IMR-90 (cell line): ENCODE results near the gene ZNF653. TPM values are rescaled to one million over a fixed set of nuclear protein-coding genes. Genes with fewer than 3 reads are reported as not detected.
A peak's percentile ranks its signal among the peaks of the same experiment; 100 is the strongest.

ENCODE experiments used
- ATAC-seq: fragments of 200-7000 bp; cut with Tn5 transposase; 2 replicates; pipeline ENCODE4 v1.9.1; 2020; ENCODE audit warnings: low read depth, mild to moderate bottlenecking, moderate library complexity
- BruUV-seq: library from RNA; stranded (reverse); fragments of 400-500 nt; replicated peaks from 2 replicates; lab custom pipeline; 2021; lab: Mats Ljungman, UMichigan
- CTCF ChIA-PET: fragments of 300-600 bp; formaldehyde crosslinking; extraction: SDS; loops from one replicate; lab custom pipeline; 2021; ENCODE audit warnings: antibody characterized with exemption; lab: Yijun Ruan, JAX
- POLR2A ChIA-PET: fragments of 300-600 bp; sonication (Branson Sonifier 250); formaldehyde crosslinking; loops from one replicate; lab custom pipeline; 2022; ENCODE audit warnings: antibody characterized with exemption; ENCODE audit not compliant: unreplicated experiment; lab: Charles Lee
- DNase-seq: peaks from one replicate; pipeline ENCODE4 v3.0.0; 2013
- H2AFZ ChIP-seq: replicated peaks from 2 replicates; pipeline ENCODE3; 2013; ENCODE audit warnings: low read length, mild to moderate bottlenecking; ENCODE audit not compliant: poor library complexity
- H2AK5ac ChIP-seq: 2 replicates; pipeline ENCODE4 v1.6.1; 2013; ENCODE audit warnings: low read depth, low read length, inconsistent platforms
- H2AK9ac ChIP-seq: replicated peaks from 2 replicates; pipeline ENCODE3; 2013; ENCODE audit warnings: mild to moderate bottlenecking, low read depth, low read length, moderate library complexity; ENCODE audit not compliant: poor library complexity
- H2BK120ac ChIP-seq: 2 replicates; pipeline ENCODE4 v1.6.1; 2013; ENCODE audit warnings: low read depth, low read length, inconsistent platforms
- H2BK15ac ChIP-seq: 3 replicates; pipeline ENCODE4 v1.6.1; 2013; ENCODE audit warnings: low read depth, low read length, inconsistent platforms
- H2BK20ac ChIP-seq: 2 replicates; pipeline ENCODE4 v1.6.1; 2013; ENCODE audit warnings: low read depth, mild to moderate bottlenecking, inconsistent platforms, low read length, moderate library complexity
- H2BK5ac ChIP-seq: 2 replicates; pipeline ENCODE4 v1.6.1; 2013; ENCODE audit warnings: mild to moderate bottlenecking, low read depth, low read length, inconsistent platforms; ENCODE audit not compliant: poor library complexity, severe bottlenecking
- H3K14ac ChIP-seq: replicated peaks from 2 replicates; pipeline ENCODE4 v1.6.1; 2013; ENCODE audit warnings: low read depth, low read length, inconsistent platforms
- H3K18ac ChIP-seq: 2 replicates; pipeline ENCODE4 v1.6.1; 2013; ENCODE audit warnings: low read depth, low read length, control low read depth
- H3K23ac ChIP-seq: 2 replicates; pipeline ENCODE4 v1.6.1; 2013; ENCODE audit warnings: low read depth, low read length, inconsistent platforms
- H3K27ac ChIP-seq: 2 replicates; pipeline ENCODE4 v1.5.1; 2013; ENCODE audit warnings: mild to moderate bottlenecking, control low read depth, low read length; ENCODE audit not compliant: insufficient read depth
- H3K27me3 ChIP-seq: 2 replicates; pipeline ENCODE4 v1.6.1; 2013; ENCODE audit warnings: low read length; ENCODE audit not compliant: control insufficient read depth, insufficient read depth
- H3K36me3 ChIP-seq: 2 replicates; pipeline ENCODE4 v1.6.1; 2013; ENCODE audit warnings: low read length, mixed read lengths; ENCODE audit not compliant: control insufficient read depth, insufficient read depth
- H3K4ac ChIP-seq: 2 replicates; pipeline ENCODE4 v1.6.1; 2013; ENCODE audit warnings: low read depth, low read length, inconsistent platforms
- H3K4me1 ChIP-seq: 2 replicates; pipeline ENCODE4 v1.6.1; 2013; ENCODE audit warnings: low read length, mixed read lengths; ENCODE audit not compliant: control insufficient read depth, insufficient read depth
- H3K4me2 ChIP-seq: 2 replicates; pipeline ENCODE4 v1.6.1; 2013; ENCODE audit warnings: low read depth, mild to moderate bottlenecking, control low read depth, low read length, moderate library complexity
- H3K4me3 ChIP-seq: 2 replicates; pipeline ENCODE4 v1.5.1; 2013; ENCODE audit warnings: low read depth, mild to moderate bottlenecking, control low read depth, low read length, moderate library complexity; ENCODE audit not compliant: insufficient read depth
- H3K56ac ChIP-seq: 2 replicates; pipeline ENCODE4 v1.6.1; 2013; ENCODE audit warnings: low read length, inconsistent platforms; ENCODE audit not compliant: insufficient read depth; ENCODE audit errors: extremely low read depth
- H3K79me1 ChIP-seq, 2 experiments: 2 replicates each; pipeline ENCODE4 v1.6.1; 2013; ENCODE audit warnings: low read length in 2 of 2, inconsistent platforms in 1 of 2, low read depth in 1 of 2
- H3K9ac ChIP-seq: 2 replicates; pipeline ENCODE4 v1.6.1; 2013; ENCODE audit warnings: low read depth, low read length, control low read depth
- H3K9me1 ChIP-seq: 2 replicates; pipeline ENCODE4 v1.6.1; 2013; ENCODE audit warnings: low read length, inconsistent platforms; ENCODE audit not compliant: insufficient read depth
- H3K9me3 ChIP-seq: 2 replicates; pipeline ENCODE4 v1.6.1; 2013; ENCODE audit warnings: low read length; ENCODE audit not compliant: control insufficient read depth, insufficient read depth
- H4K20me1 ChIP-seq: 2 replicates; pipeline ENCODE4 v1.6.1; 2013; ENCODE audit warnings: low read length, inconsistent platforms; ENCODE audit not compliant: insufficient read depth
- H4K5ac ChIP-seq: 2 replicates; pipeline ENCODE4 v1.6.1; 2013; ENCODE audit warnings: mild to moderate bottlenecking, low read depth, low read length, control low read depth
- H4K8ac ChIP-seq, 2 experiments: 2 replicates each; pipeline ENCODE4 v1.6.1; 2013; ENCODE audit warnings: low read depth in 2 of 2, low read length in 2 of 2, control low read depth in 1 of 2, inconsistent platforms in 1 of 2
- H4K91ac ChIP-seq: 2 replicates; pipeline ENCODE4 v1.6.1; 2013; ENCODE audit warnings: low read depth, low read length, inconsistent platforms; ENCODE audit not compliant: insufficient read depth
- BHLHE40 ChIP-seq: fragments of 150-350 bp; IDR thresholded peaks from 2 replicates; pipeline ENCODE4 v1.6.1; 2016; ENCODE audit warnings: mild to moderate bottlenecking, low read depth, low read length
- CEBPB ChIP-seq: IDR thresholded peaks from 2 replicates; pipeline ENCODE4 v1.6.1; 2012; ENCODE audit warnings: low read depth, low read length, improper control_type of control experiment
- CTCF ChIP-seq: conservative IDR thresholded peaks from 2 replicates; pipeline ENCODE4 v1.5.1; 2012; ENCODE audit warnings: mild to moderate bottlenecking, low read depth, low read length, improper control_type of control experiment
- FOS ChIP-seq: fragments of 150-350 bp; IDR thresholded peaks from 2 replicates; pipeline ENCODE4 v1.6.1; 2016; ENCODE audit warnings: low read depth, low read length
- MAFK ChIP-seq: IDR thresholded peaks from 2 replicates; pipeline ENCODE4 v1.6.1; 2012; ENCODE audit warnings: low read depth, low read length, improper control_type of control experiment
- MAZ ChIP-seq: IDR thresholded peaks from 2 replicates; pipeline ENCODE4 v1.6.1; 2012; ENCODE audit warnings: low read depth, mild to moderate bottlenecking, low read length, improper control_type of control experiment, moderate library complexity, borderline replicate concordance
- MXI1 ChIP-seq: IDR thresholded peaks from 2 replicates; pipeline ENCODE4 v1.6.1; 2012; ENCODE audit warnings: low read depth, mild to moderate bottlenecking, low read length, moderate library complexity, borderline replicate concordance
- POLR2A ChIP-seq: IDR thresholded peaks from 2 replicates; pipeline ENCODE4 v1.6.1; 2012; ENCODE audit warnings: mild to moderate bottlenecking, low read depth, low read length
- RAD21 ChIP-seq: IDR thresholded peaks from 2 replicates; pipeline ENCODE4 v1.6.1; 2012; ENCODE audit warnings: low read length, improper control_type of control experiment
- RCOR1 ChIP-seq: IDR thresholded peaks from 2 replicates; pipeline ENCODE4 v1.6.1; 2012; ENCODE audit warnings: mild to moderate bottlenecking, low read length, improper control_type of control experiment; ENCODE audit not compliant: insufficient replicate concordance
- SMC3 ChIP-seq: fragments of 150-350 bp; IDR thresholded peaks from 2 replicates; pipeline ENCODE4 v1.6.1; 2016; ENCODE audit warnings: low read depth, mild to moderate bottlenecking, antibody characterized with exemption, low read length, moderate library complexity
- WGBS, 2 experiments: methylation state at CpG; one replicate each; pipeline versions ENCODE4 v1.1.5 to v1.1.7; 2013; ENCODE audit warnings: missing lambda C conversion rate in 2 of 2; ENCODE audit not compliant: insufficient read length in 1 of 2; ENCODE audit errors: extremely low coverage in 2 of 2; 5-methylcytosine and 5-hydroxymethylcytosine counted together
- dilution Hi-C: fragments of 300-500 bp; cut with HindIII; formaldehyde crosslinking; loops from one replicate; pipeline ENCODE4 v1.14.3; 2018; ENCODE audit warnings: low sequenced_read_pairs; ENCODE audit not compliant: unreplicated experiment
- in situ Hi-C: fragments of 300-500 bp; cut with MboI; formaldehyde crosslinking; loops from 3 replicates; pipeline ENCODE4 v1.14.3; 2019; ENCODE audit warnings: low sequenced_read_pairs, inconsistent platforms, mixed read lengths
- intact Hi-C: fragments of 100-400 bp; cut with micrococcal nuclease; formaldehyde crosslinking; loops from 2 replicates; pipeline ENCODE4 v1.10.0; 2022
- polyA plus RNA-seq, 3 experiments: library from polyadenylated mRNA; depleted of rRNA; stranded (reverse); fragments of >200 nt; gene quantifications; 2 replicates each; pipeline ENCODE4 v1.2.3, GENCODE V29; 2012; ENCODE audit warnings: low replicate concordance in 1 of 3
- total RNA-seq: library from RNA; depleted of rRNA; stranded (reverse); fragments of >200 nt; gene quantifications from 2 replicates; pipeline ENCODE4 v1.2.3, GENCODE V29; 2012

ZNF653 gene
- total and polyA plus RNA-seq, 2 of the 4 experiments (the other 2 are of a cell fraction): 3.9 to 9.0 TPM

- H3K79me1 ChIP-seq: peaks cover 7 to 27% of the 10 kb centered on the region in 2 experiments
- CTCF ChIA-PET: interaction anchor here (0.5 to 1.0 kb wide), 4 partner anchors 22 to 455 kb away, joined by 3 to 6 read pairs (median 4); partner anchors contain the start of gene SWSAP1
- DNase-seq: peak; percentile 88
Observed at GRCh38 chr19:11535792-11536595, 30.4 kb upstream of the ZNF653 start.

More at GRCh38 chr19:11535792-11536595, 30.4 kb upstream of the ZNF653 start:
- Histone ChIP-seq H4K8ac (peak overlapping the region; percentile 93 to 98), H4K5ac (peak overlapping the region; percentile 99), H2BK15ac (peak overlapping the region; percentile 99), H4K20me1 (peaks cover 3% of the 10 kb centered on the region; the same call in 1 of the 2 replicates), H2BK5ac (peak overlapping the region; percentile 94), H3K18ac (peak overlapping the region; percentile 97), H2BK120ac (peak overlapping the region; percentile 99), H3K9me3 (no peaks in the 10 kb centered on the region), H3K9me1 (peaks cover 17% of the 10 kb centered on the region), H3K9ac (peak overlapping the region; percentile 74), H3K56ac (peak overlapping the region; percentile 88), H3K36me3 (peaks cover under 1% of the 10 kb centered on the region; the same call in 1 of the 2 replicates), H3K23ac (peak overlapping the region; percentile 92), H3K4ac (peak overlapping the region; percentile 99), H3K27ac (peak overlapping the region; percentile 92), H2AFZ (peak overlapping the region; percentile 93), H4K91ac (peak overlapping the region; percentile 99), H3K4me3 (peak overlapping the region; percentile 29), H3K14ac (peak overlapping the region; percentile 100), H3K4me2 (peak overlapping the region; percentile 83), H2BK20ac (peak overlapping the region; percentile 97), H2AK9ac (peak overlapping the region; percentile 94), H3K27me3 (no peaks in the 10 kb centered on the region), H3K4me1 (peaks cover 22% of the 10 kb centered on the region), H2AK5ac (peak overlapping the region; percentile 98)
- intact Hi-C loops: loop anchor here (2.0 kb wide), 1 partner anchor 51 kb away; no protein-coding TSS in a partner anchor
- POLR2A ChIA-PET: no interaction called here
- ATAC-seq: peak; percentile 49
- TF ChIP-seq MXI1 (no peak), RAD21 (peak; percentile 19; the same call in 1 of the 2 replicates), SMC3 (peak; percentile 58), MAZ (peak; percentile 92), BHLHE40 (peak; percentile 71), POLR2A (0 out of 2 replicates have a peak, but pooled peaks have one; percentile 40), CEBPB (no peak), MAFK (no peak), RCOR1 (peak; percentile 91), FOS (peak; percentile 97), CTCF (peak; percentile 99)
- WGBS, 2 experiments: 0% methylated on average over 20 of the region's 54 CpGs; no CpG with 5 or more reads in 1 of the 2 experiments
- no TSS peak for BruUV-seq
- dilution Hi-C loops: no loop called here
- in situ Hi-C loops: no loop called here
